Measurements from ENCODE around the gene SV2A.
A peak's percentile ranks its signal among the peaks of the same experiment; 100 is the strongest.

SV2A gene

GRCh38 chr1:149931212-149931790 lies 13.7 kb upstream of the SV2A start:
- no peak overlapping the region for H3K27ac ChIP-seq (ENCODE audit: insufficient read depth, low read length, poor library complexity, severe bottlenecking)
- H3K36me3 ChIP-seq (ENCODE audit: control insufficient read depth, insufficient read depth, low read length), result peaks cover under 1% of the 10 kb centered on the region
- H3K4me3 ChIP-seq (ENCODE audit: insufficient read depth, low read depth, low read length, poor library complexity, severe bottlenecking), result no peak overlapping the region
- no peaks in the 10 kb centered on the region for H3K9me3 ChIP-seq (ENCODE audit: control insufficient read depth, low read length)
- no peak for DNase-seq
- H3K4me1 ChIP-seq (ENCODE audit: control insufficient read depth, insufficient read depth, low read length, poor library complexity, severe bottlenecking), result peaks cover 15% of the 10 kb centered on the region
- no peaks in the 10 kb centered on the region for H3K27me3 ChIP-seq (replicated peaks; ENCODE audit: control insufficient read depth, insufficient read depth, low read length, poor library complexity, severe bottlenecking)

- Histone ChIP-seq H3K27me3 (replicated peaks; ENCODE audit: control insufficient read depth, insufficient read depth, low read length, poor library complexity, severe bottlenecking) (no peaks in the 10 kb centered on the region), H3K27ac (ENCODE audit: insufficient read depth, low read length, poor library complexity, severe bottlenecking) (no peak overlapping the region), H3K4me3 (ENCODE audit: insufficient read depth, low read depth, low read length, poor library complexity, severe bottlenecking) (no peak overlapping the region), H3K36me3 (ENCODE audit: control insufficient read depth, insufficient read depth, low read length) (peaks cover 15% of the 10 kb centered on the region), H3K4me1 (ENCODE audit: control insufficient read depth, insufficient read depth, low read length, poor library complexity, severe bottlenecking) (peaks cover 15% of the 10 kb centered on the region), H3K9me3 (ENCODE audit: control insufficient read depth, low read length) (no peaks in the 10 kb centered on the region)
- DNase-seq, result no peak
Measured at GRCh38 chr1:149929856-149930255, 12.2 kb upstream of the SV2A start.

GRCh38 chr1:149928401-149928724 lies 10.7 kb upstream of the SV2A start:
- peak overlapping the region; percentile 85 for H3K4me3 ChIP-seq (ENCODE audit: insufficient read depth, low read depth, low read length, poor library complexity, severe bottlenecking)

GRCh38 chr1:149927563-149928400 lies 10.1 kb upstream of the SV2A start, which contains the start of gene SF3B4:
Gene SF3B4, minus strand, starts transcription at chr1:149927803. Its CDS starts 44 bp downstream, at chr1:149927759.
- peak within 1 kb of the TSS; percentile 93 for H3K27ac ChIP-seq (ENCODE audit: insufficient read depth, low read length, poor library complexity, severe bottlenecking)
- no peaks in the 10 kb centered on the region for H3K27me3 ChIP-seq (replicated peaks; ENCODE audit: control insufficient read depth, insufficient read depth, low read length, poor library complexity, severe bottlenecking)
- peak; percentile 90 to 91 (median 91) for DNase-seq
- H3K36me3 ChIP-seq (ENCODE audit: control insufficient read depth, insufficient read depth, low read length), result peaks cover 36% of the 10 kb centered on the region
- H3K9me3 ChIP-seq (ENCODE audit: control insufficient read depth, low read length), result no peaks in the 10 kb centered on the region
- H3K4me1 ChIP-seq (ENCODE audit: control insufficient read depth, insufficient read depth, low read length, poor library complexity, severe bottlenecking), result peaks cover 15% of the 10 kb centered on the region
- peak within 1 kb of the TSS; percentile 85 for H3K4me3 ChIP-seq (ENCODE audit: insufficient read depth, low read depth, low read length, poor library complexity, severe bottlenecking)

More at GRCh38 chr1:149928401-149928724, 10.7 kb upstream of the SV2A start:
- Histone ChIP-seq H3K4me1 (ENCODE audit: control insufficient read depth, insufficient read depth, low read length, poor library complexity, severe bottlenecking) (peaks cover 15% of the 10 kb centered on the region), H3K36me3 (ENCODE audit: control insufficient read depth, insufficient read depth, low read length) (peaks cover 30% of the 10 kb centered on the region), H3K27ac (ENCODE audit: insufficient read depth, low read length, poor library complexity, severe bottlenecking) (peak overlapping the region; percentile 93), H3K27me3 (replicated peaks; ENCODE audit: control insufficient read depth, insufficient read depth, low read length, poor library complexity, severe bottlenecking) (no peaks in the 10 kb centered on the region), H3K9me3 (ENCODE audit: control insufficient read depth, low read length) (no peaks in the 10 kb centered on the region)
- no peak for DNase-seq

- H3K27me3 ChIP-seq (replicated peaks; ENCODE audit: control insufficient read depth, insufficient read depth, low read length, poor library complexity, severe bottlenecking), result no peaks in the 10 kb centered on the region
- H3K27ac ChIP-seq (ENCODE audit: insufficient read depth, low read length, poor library complexity, severe bottlenecking), result peak overlapping the region; percentile 93
- no peaks in the 10 kb centered on the region for H3K9me3 ChIP-seq (ENCODE audit: control insufficient read depth, low read length)
- peak overlapping the region; percentile 85 for H3K4me3 ChIP-seq (ENCODE audit: insufficient read depth, low read depth, low read length, poor library complexity, severe bottlenecking)
- peaks cover 15% of the 10 kb centered on the region for H3K4me1 ChIP-seq (ENCODE audit: control insufficient read depth, insufficient read depth, low read length, poor library complexity, severe bottlenecking)
- peaks cover 39% of the 10 kb centered on the region for H3K36me3 ChIP-seq (ENCODE audit: control insufficient read depth, insufficient read depth, low read length)
- no peak for DNase-seq
Measured at GRCh38 chr1:149927056-149927562, 9.5 kb upstream of the SV2A start.

GRCh38 chr1:149926296-149926695 lies 8.7 kb upstream of the SV2A start:
- H3K27ac ChIP-seq (ENCODE audit: insufficient read depth, low read length, poor library complexity, severe bottlenecking), result no peak overlapping the region
- peaks cover 15% of the 10 kb centered on the region for H3K4me1 ChIP-seq (ENCODE audit: control insufficient read depth, insufficient read depth, low read length, poor library complexity, severe bottlenecking)
- no peak overlapping the region for H3K4me3 ChIP-seq (ENCODE audit: insufficient read depth, low read depth, low read length, poor library complexity, severe bottlenecking)
- no peaks in the 10 kb centered on the region for H3K27me3 ChIP-seq (replicated peaks; ENCODE audit: control insufficient read depth, insufficient read depth, low read length, poor library complexity, severe bottlenecking)
- no peak for DNase-seq
- no peaks in the 10 kb centered on the region for H3K9me3 ChIP-seq (ENCODE audit: control insufficient read depth, low read length)
- peaks cover 39% of the 10 kb centered on the region for H3K36me3 ChIP-seq (ENCODE audit: control insufficient read depth, insufficient read depth, low read length)

- no peaks in the 10 kb centered on the region for H3K27me3 ChIP-seq (replicated peaks; ENCODE audit: control insufficient read depth, insufficient read depth, low read length, poor library complexity, severe bottlenecking)
- H3K27ac ChIP-seq (ENCODE audit: insufficient read depth, low read length, poor library complexity, severe bottlenecking), result no peak overlapping the region
- peaks cover 15% of the 10 kb centered on the region for H3K4me1 ChIP-seq (ENCODE audit: control insufficient read depth, insufficient read depth, low read length, poor library complexity, severe bottlenecking)
- no peak overlapping the region for H3K4me3 ChIP-seq (ENCODE audit: insufficient read depth, low read depth, low read length, poor library complexity, severe bottlenecking)
- no peaks in the 10 kb centered on the region for H3K9me3 ChIP-seq (ENCODE audit: control insufficient read depth, low read length)
- no peak for DNase-seq
- peaks cover 39% of the 10 kb centered on the region for H3K36me3 ChIP-seq (ENCODE audit: control insufficient read depth, insufficient read depth, low read length)
Measured at GRCh38 chr1:149925751-149926150, 8.1 kb upstream of the SV2A start.

- H3K27me3 ChIP-seq (replicated peaks; ENCODE audit: control insufficient read depth, insufficient read depth, low read length, poor library complexity, severe bottlenecking), result no peaks in the 10 kb centered on the region
- H3K27ac ChIP-seq (ENCODE audit: insufficient read depth, low read length, poor library complexity, severe bottlenecking), result no peak overlapping the region
- H3K9me3 ChIP-seq (ENCODE audit: control insufficient read depth, low read length), result no peaks in the 10 kb centered on the region
- no peak overlapping the region for H3K4me3 ChIP-seq (ENCODE audit: insufficient read depth, low read depth, low read length, poor library complexity, severe bottlenecking)
- no peak for DNase-seq
- peaks cover 15% of the 10 kb centered on the region for H3K4me1 ChIP-seq (ENCODE audit: control insufficient read depth, insufficient read depth, low read length, poor library complexity, severe bottlenecking)
- peaks cover 39% of the 10 kb centered on the region for H3K36me3 ChIP-seq (ENCODE audit: control insufficient read depth, insufficient read depth, low read length)
Measured at GRCh38 chr1:149925345-149925744, 7.7 kb upstream of the SV2A start.

- no peak overlapping the region for H3K27ac ChIP-seq (ENCODE audit: insufficient read depth, low read length, poor library complexity, severe bottlenecking)
Measured at GRCh38 chr1:149923626-149924025, 6.0 kb upstream of the SV2A start.

GRCh38 chr1:149916898-149917252 lies 769 bp downstream of the SV2A start:
- H3K27me3 ChIP-seq (replicated peaks; ENCODE audit: control insufficient read depth, insufficient read depth, low read length, poor library complexity, severe bottlenecking), result no peaks in the 10 kb centered on the region
- H3K4me3 ChIP-seq (ENCODE audit: insufficient read depth, low read depth, low read length, poor library complexity, severe bottlenecking), result peak overlapping the region; percentile 79
- no peak overlapping the region for H3K27ac ChIP-seq (ENCODE audit: insufficient read depth, low read length, poor library complexity, severe bottlenecking)
- no peaks in the 10 kb centered on the region for H3K9me3 ChIP-seq (ENCODE audit: control insufficient read depth, low read length)
- H3K36me3 ChIP-seq (ENCODE audit: control insufficient read depth, insufficient read depth, low read length), result no peaks in the 10 kb centered on the region
- H3K4me1 ChIP-seq (ENCODE audit: control insufficient read depth, insufficient read depth, low read length, poor library complexity, severe bottlenecking), result peaks cover 18% of the 10 kb centered on the region
- DNase-seq, result no peak

More at GRCh38 chr1:149923626-149924025, 6.0 kb upstream of the SV2A start:
- no peak overlapping the region for H3K4me3 ChIP-seq (ENCODE audit: insufficient read depth, low read depth, low read length, poor library complexity, severe bottlenecking)
- peaks cover 12% of the 10 kb centered on the region for H3K4me1 ChIP-seq (ENCODE audit: control insufficient read depth, insufficient read depth, low read length, poor library complexity, severe bottlenecking)
- H3K27me3 ChIP-seq (replicated peaks; ENCODE audit: control insufficient read depth, insufficient read depth, low read length, poor library complexity, severe bottlenecking), result no peaks in the 10 kb centered on the region
- no peak for DNase-seq
- H3K9me3 ChIP-seq (ENCODE audit: control insufficient read depth, low read length), result no peaks in the 10 kb centered on the region
- peaks cover 39% of the 10 kb centered on the region for H3K36me3 ChIP-seq (ENCODE audit: control insufficient read depth, insufficient read depth, low read length)
